Panc1 (cell line): ENCODE data around the gene PPP2R3B.
A peak's percentile ranks its signal among the peaks of the same experiment; 100 is the strongest.

ENCODE experiments used
- CTCF ChIP-seq: fragments of 450-650 bp; IDR thresholded peaks from 2 replicates; pipeline ENCODE4 v1.5.1; 2017; ENCODE audit warnings: mild to moderate bottlenecking
- POLR2AphosphoS5 ChIP-seq: IDR thresholded peaks from 2 replicates; pipeline ENCODE4 v1.6.1; 2012; ENCODE audit warnings: mild to moderate bottlenecking, low read depth, low read length, moderate library complexity
- REST ChIP-seq, 2 experiments: IDR thresholded peaks; 2 replicates each; pipeline ENCODE4 v1.6.1; 2011 to 2012; ENCODE audit warnings: low read depth in 2 of 2, control low read depth in 1 of 2, low read length in 1 of 2, mild to moderate bottlenecking in 1 of 2, moderate library complexity in 1 of 2; ENCODE audit not compliant: insufficient read depth in 1 of 2
- SIN3A ChIP-seq: IDR thresholded peaks from 2 replicates; pipeline ENCODE4 v1.6.1; 2012; ENCODE audit warnings: low read depth, mild to moderate bottlenecking, low read length, moderate library complexity, borderline replicate concordance; ENCODE audit not compliant: insufficient read depth
- TCF7L2 ChIP-seq: IDR thresholded peaks from 2 replicates; pipeline ENCODE4 v1.6.1; 2011; ENCODE audit warnings: mild to moderate bottlenecking, low read depth, low read length, inconsistent platforms

DNA sequence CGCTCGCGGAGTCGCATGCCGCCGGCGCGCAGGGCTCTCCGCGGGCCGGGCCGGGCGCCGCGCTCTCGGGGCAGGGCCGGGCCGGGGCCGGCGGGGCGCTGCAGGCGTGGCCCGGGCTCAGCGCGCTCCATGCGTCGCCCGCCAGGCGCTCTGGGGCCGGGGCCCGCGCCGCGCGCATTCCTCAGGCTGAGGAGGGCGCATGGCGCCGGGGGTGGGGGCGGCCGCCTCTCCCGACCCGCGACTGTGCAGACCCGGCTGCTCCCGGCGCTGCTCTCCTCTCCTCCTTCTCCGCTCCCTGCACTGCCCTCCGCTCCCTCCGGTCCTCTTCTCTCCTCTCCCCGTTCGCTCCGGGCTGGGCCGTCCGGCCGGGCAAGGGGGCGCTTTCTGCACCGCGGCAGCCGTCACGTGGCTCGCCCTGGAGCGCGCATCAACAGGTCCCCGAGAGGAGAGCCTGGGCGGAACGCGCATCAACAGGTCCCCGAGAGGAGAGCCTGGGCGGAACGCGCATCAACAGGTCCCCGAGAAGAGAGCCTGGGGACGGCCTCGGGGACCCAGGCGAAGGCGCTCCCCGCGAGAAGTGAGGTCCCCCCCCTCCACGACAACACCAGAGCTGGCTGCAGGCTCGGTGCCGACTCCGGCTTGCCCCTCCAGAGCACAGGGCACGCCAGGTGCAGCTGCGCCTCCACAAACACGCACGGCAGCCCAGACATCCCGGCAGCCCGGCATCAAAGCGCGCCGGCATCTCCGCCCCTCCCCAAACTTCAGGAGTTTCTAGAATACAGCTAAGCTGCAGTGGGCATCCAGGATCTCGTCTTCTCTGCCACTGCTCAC is 12.9 kb downstream of the PPP2R3B start:
- TF ChIP-seq CTCF (no peak), POLR2AphosphoS5 (no peak), REST (IDR thresholded peaks at IDR 0.05; ENCODE audit: insufficient read depth in 1 of 2, low read depth in 2 of 2, low read length in 1 of 2) (no peak), SIN3A (no peak), TCF7L2 (peak; percentile 88)
